Stimulated activated naive CD8-positive, alpha-beta T cell treated with anti-CD3 and anti-CD28 coated beads, Interleukin-15, Interleukin-2, amounts not matched to agents 100 U/mL and 50 U/mL, for 24 hours (primary cell): ENCODE results near the gene ZMIZ2.
"Not testable (repeated sequence)": the region's sequence is repeated elsewhere in the genome, so short reads cannot be mapped to it uniquely, and the experiment has no call there.

ENCODE experiments used
- ATAC-seq: fragments of 150-1000 bp; cut with Tn5 transposase; one replicate; pipeline ENCODE4 v1.10.0; 2021
- DNase-seq: peaks from one replicate; pipeline ENCODE4 v3.0.0; 2021

Gene ZMIZ2

GRCh38 chr7:44775383-44776107 is 26.9 kb downstream of the ZMIZ2 start:
- DNase-seq, result no peak
- no peak for ATAC-seq

GRCh38 chr7:44776211-44776610 is 27.6 kb downstream of the ZMIZ2 start:
- ATAC-seq, result no peak
- no peak for DNase-seq

GRCh38 chr7:44782460-44782859 is 33.8 kb downstream of the ZMIZ2 start:
- ATAC-seq (no peak), DNase-seq (no peak)

GRCh38 chr7:44783407-44783806 is 34.8 kb downstream of the ZMIZ2 start:
- no peak for ATAC-seq
- DNase-seq, result no peak

GRCh38 chr7:44784364-44784763 is 35.7 kb downstream of the ZMIZ2 start:
- ATAC-seq (no peak), DNase-seq (no peak)

GRCh38 chr7:44785218-44785617 is 36.6 kb downstream of the ZMIZ2 start:
- not testable (repeated sequence) for DNase-seq, ATAC-seq

GRCh38 chr7:44787041-44787440 is 38.4 kb downstream of the ZMIZ2 start:
- no peak for ATAC-seq
- DNase-seq, result no peak

GRCh38 chr7:44787762-44788161 is 39.1 kb downstream of the ZMIZ2 start:
- DNase-seq (no peak), ATAC-seq (no peak)

GRCh38 chr7:44789990-44790389 is 41.3 kb downstream of the ZMIZ2 start:
- ATAC-seq, result no peak
- no peak for DNase-seq

GRCh38 chr7:44791278-44792219 is 42.9 kb downstream of the ZMIZ2 start:
- ATAC-seq, result no peak
- no peak for DNase-seq

GRCh38 chr7:44793919-44794318 is 45.3 kb downstream of the ZMIZ2 start:
- ATAC-seq, result no peak
- DNase-seq, result no peak

GRCh38 chr7:44794331-44794730 is 45.7 kb downstream of the ZMIZ2 start:
- no peak for DNase-seq
- no peak for ATAC-seq

GRCh38 chr7:44796034-44796503 is 47.4 kb downstream of the ZMIZ2 start:
- DNase-seq, result no peak
- ATAC-seq, result peak; percentile 47

GRCh38 chr7:44796504-44797328 is 48.1 kb downstream of the ZMIZ2 start, which contains the start of gene PPIA:
Gene PPIA (plus strand): TSS chr7:44796681. CDS start chr7:44796725, 44 bp downstream.
- ATAC-seq (peak; percentile 94), DNase-seq (peak; percentile 99)

- ATAC-seq (peak; percentile 60), DNase-seq (peak; percentile 86)
Measured at GRCh38 chr7:44797329-44798258, 48.9 kb downstream of the ZMIZ2 start.

- ATAC-seq (no peak), DNase-seq (no peak)
Measured at GRCh38 chr7:44798649-44799305, 50.1 kb downstream of the ZMIZ2 start.

GRCh38 chr7:44799939-44800338 is 51.3 kb downstream of the ZMIZ2 start:
- DNase-seq (no peak), ATAC-seq (no peak)

- DNase-seq, result no peak
- ATAC-seq, result no peak
Measured at GRCh38 chr7:44801890-44802289, 53.2 kb downstream of the ZMIZ2 start.

GRCh38 chr7:44802418-44803025 is 53.9 kb downstream of the ZMIZ2 start:
- ATAC-seq (no peak), DNase-seq (no peak)
